Forelimb muscle (tissue), 1 donor: ENCODE measurements around the gene POLN. TPM values are rescaled to one million over a fixed set of nuclear protein-coding genes. Genes with fewer than 3 reads are reported as not detected.

Experiments
- DNase-seq: peaks from one replicate; pipeline ENCODE4 v3.0.0-alpha.2; 2013; ENCODE audit warnings: low read depth
- polyA plus RNA-seq: library from polyadenylated mRNA; unstranded; fragments of 120-200 nt; gene quantifications from one replicate; pipeline ENCODE4 v1.2.1, GENCODE V29; 2013; ENCODE audit not compliant: insufficient read length

POLN gene
- polyA plus RNA-seq, 1 donor, result 3.0 TPM

DNA sequence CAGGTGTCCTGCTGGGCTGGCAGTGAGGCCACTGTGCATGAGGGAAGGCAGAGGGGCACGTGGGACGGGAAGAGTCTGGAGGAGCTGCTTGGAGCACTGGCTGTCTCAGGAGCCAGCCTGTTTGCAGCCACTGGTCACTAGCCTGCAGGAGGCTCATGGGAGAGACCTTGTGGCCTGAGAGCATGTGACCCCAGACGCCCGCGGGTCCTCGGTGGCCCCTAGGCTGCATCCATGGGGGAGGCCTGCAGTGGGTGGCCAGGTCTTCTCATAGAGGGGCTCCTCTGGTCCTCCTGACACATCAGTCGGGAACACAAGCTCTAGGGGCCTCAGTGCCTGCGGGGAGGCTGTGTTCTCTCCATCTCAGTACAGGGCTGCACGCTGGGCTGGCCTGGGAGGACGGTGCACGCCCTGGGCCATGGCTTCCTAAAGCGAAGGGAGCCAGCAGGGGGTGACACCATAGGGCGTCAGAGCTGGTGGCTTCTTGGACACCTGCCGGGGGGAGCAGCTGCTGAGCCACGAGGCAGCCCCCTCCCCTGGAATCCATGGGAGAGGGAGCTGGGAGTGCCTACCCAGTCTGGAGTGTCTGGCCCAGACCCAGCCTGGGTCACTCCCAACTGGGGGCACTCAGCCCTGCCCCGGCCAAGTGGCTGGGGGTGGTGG, 170.5 kb downstream of the POLN start:
- DNase-seq, result no peak

DNA sequence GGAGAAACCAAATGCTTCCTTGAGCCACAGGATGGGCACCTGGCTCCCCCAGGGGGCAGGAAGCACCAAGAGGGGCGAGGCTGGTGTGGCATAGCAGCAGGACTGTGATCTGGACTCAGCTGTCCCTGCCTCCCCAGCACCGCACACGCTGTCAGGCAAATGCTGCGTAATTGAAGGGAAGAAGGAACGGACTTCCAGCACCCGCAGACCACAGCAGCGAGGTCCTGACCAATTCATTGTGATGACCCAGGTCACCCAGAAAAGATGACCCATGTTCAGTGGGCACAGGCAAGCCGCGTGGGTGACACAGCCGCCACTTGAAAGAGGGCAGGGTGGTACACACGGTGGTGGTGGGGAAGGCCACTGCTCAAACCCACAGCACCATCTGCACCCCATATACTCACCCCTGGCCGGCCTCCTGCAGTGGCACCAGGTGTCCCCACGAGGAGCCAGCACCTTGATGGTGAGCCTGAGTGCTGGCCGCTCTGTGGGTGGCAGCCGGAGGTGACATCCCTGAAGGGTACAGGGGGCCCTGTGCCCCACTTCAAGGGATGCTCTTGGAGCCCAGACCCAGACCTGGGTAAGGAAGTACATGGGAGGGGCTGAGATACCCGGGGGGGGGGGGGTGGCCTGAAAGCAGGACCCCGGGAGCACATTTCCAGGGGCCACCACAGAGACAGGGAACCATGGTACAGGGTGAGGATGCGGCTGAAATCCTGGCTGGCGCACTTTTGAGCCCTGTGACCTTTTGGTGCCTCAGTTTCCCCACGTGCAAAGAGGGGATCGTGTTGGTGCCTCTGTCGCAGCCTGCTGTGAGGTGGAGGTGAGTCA, 171.3 kb downstream of the POLN start:
- no peak for DNase-seq

DNA sequence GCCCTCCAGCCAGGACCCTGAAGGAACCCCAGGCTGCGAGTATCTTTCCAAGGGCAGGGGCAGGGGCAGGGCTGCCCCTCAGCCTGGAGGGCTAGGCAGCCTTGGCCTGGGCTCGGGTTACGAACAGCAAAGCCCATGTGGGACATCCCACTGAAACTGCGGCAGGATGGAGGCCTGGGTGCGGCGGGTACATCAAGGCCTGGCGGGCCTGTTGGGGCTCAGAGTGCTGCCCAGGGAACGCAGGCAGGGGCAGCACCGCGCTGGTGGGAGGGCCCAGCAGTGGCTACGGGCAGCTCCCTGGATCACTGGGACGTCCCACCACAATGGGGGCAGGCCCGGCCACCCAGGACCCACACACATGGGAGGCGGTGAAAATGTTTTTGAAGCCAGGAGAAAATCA, 171.9 kb downstream of the POLN start:
- DNase-seq, result no peak

- DNase-seq, result no peak
These were observed 172.6 kb downstream of the POLN start for GRCh38 chr4:2069161-2069971.

- DNase-seq, result no peak
These were observed 173.4 kb downstream of the POLN start for GRCh38 chr4:2068566-2068965.

DNA sequence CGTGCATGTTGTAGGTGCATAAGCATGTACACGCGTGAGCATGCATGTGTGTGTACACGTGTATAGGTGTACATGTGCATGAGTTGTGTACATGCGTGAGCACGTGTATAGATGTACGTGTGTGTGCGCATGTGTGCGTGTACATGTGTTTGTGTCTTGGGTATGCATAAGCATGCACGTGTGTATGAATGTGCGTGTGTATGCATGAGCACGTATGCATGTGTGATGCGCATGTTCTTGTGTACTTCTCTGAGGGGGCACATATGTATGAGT, 173.8 kb downstream of the POLN start:
- DNase-seq, result no peak

DNA sequence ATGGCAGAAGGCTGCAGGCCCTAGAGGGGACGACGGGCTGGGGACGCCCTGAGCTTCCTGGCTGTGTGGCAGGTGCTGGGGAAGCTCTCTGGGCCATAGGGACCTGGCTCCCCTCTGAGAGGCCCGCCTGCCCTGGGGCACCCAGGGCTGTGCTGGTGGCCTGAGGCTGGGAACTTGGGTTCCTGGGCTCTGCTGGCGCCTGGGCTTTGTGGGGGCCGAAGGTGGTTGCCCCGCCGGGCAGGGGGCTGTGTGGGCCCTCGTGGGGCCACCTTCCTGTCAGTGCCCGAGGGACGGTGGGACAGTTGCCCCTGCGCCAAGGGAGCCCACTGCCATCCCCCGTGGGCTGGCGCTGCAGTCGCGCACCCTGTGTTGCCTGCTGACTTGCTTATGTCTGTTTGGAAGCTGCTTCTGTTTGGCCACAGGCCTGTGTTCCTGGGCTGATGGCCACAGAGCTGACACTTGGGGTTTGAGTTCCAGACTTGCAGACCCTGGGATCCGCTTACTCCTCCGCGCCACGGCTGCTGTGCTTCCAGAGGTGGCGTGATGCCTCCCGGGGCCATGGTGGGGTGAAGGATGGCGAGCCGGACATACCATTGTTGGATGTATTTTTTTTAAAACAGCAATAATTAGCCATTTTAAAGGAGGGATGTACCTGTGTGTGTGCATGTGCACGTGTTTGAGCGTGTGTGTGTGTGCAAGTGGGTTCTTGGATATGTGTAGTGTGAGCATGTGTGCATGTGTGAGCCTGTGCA, 174.3 kb downstream of the POLN start:
- DNase-seq, result no peak

DNA sequence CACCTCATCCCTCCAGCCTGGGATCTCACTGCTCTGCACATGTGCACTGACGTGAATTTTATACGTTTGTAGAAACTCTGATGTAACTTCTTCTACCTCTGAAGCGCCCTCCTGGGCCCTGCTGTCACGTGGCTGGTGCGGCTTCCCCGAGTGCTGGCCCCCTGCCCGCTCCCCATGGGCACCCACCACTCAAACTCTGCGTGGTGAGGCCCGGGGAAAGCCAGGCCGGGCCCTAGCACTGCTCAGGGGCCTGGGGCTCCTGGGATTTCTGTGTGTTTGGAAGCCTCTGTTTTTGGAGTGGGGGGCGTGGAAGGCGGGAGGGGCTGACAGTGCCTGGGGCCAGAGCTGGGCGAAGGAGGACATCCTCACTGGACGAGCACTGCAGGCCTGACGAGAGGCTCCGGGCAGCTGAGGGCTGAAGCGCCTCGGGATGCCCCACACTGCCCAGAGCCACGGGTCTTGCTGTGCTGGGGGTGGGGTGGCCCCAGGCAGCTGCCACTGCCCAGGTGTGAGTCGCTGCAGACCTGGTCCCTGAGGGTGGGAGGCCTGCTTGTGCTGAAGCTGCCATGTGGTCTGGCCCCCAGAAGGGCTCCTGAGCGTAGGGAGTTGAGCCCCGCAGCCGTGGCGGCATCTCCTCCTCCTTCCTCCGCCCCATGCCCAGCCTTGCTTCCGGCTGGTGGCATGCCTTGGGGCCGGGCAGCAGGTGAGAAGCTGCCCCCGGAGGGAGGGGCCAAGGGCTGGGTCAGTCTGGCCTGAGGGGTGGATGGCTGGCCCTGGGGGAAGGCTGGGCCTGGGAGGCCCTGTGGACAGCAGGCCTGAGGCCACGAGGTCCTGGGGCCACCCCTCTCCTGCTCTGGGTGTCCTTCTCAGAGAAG, 175.1 kb downstream of the POLN start:
- no peak for DNase-seq

GRCh38 chr4:2066011-2066551, 175.8 kb downstream of the POLN start:
- no peak for DNase-seq

DNA sequence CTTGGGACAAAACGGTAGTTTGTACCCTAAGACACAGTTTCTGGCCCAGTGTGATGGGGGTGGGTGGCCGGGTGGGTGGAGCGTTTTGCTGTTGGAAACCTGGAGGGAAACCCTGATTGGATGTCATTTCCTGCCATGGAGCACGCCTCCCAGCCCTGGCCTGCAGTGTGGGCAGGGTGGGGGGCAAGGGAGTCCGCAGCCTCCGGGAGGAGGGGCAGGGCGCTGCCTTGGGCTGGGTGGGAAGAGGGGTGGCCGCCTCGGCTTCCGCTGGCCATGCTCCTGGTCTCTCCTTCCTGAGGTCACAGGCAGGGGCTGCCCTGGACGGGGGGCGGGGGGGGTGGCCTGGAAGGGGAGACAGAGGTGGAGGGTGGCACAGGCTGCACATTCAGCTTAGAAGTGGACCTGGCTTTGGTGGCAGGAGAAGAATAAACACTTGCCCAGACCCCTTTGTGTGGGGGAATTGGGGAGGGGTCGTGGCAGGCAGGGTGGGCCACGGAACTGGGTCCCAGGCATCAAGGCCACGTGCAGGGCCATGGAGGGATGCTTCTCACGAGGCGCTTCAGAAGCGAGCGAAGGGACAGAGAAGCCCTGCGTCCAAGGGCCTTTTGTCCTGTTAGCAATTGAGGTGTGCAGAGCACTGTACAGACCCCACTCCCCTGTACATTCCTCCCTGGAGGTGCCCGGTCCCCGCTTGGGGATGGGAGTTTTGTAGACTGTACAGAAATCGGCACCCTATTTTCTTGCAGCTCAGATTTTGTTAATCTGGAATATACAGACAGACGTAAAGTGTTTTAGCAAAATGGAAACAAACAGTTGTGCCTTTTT, 176.6 kb downstream of the POLN start:
- no peak for DNase-seq

GRCh38 chr4:2064276-2064991, 177.5 kb downstream of the POLN start:
- DNase-seq, result no peak

- DNase-seq, result no peak
These were observed 178.2 kb downstream of the POLN start for GRCh38 chr4:2063557-2064275.

DNA sequence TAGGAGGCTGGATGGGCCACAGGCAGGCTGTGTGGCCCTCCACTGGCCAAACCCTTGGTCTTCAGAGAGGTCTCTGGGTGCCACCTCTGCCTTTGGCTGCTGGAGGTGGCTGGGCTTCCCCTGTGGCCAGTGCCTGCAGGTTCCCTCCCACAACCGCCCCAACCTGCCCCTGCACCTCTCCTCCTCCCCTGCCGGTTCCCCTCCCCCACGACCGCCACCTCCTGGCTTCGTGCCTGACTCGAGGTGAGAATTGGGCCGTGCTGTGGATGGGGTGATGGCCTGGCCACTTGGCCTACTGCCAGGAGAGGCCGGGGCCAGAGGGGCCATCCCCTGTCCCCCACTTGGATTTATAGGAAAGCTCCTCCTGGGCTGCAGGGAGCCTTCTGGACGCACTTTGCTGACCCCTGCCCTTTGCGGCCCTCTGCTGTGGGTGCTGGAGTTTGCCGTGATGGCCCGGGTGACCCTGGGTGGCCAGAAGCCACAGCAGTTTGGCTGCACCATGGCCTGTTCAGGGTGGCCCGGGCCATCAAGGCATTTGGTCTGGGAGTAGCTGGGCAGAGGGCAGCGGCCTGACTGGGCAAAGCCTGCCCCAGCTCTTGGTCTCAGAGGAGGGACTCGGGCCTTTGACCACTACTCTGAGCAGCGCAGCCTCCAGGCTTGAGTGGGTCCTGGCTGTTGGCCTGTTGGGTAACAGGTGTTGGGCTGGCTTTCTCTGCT, 179.0 kb downstream of the POLN start:
- DNase-seq, result no peak

DNA sequence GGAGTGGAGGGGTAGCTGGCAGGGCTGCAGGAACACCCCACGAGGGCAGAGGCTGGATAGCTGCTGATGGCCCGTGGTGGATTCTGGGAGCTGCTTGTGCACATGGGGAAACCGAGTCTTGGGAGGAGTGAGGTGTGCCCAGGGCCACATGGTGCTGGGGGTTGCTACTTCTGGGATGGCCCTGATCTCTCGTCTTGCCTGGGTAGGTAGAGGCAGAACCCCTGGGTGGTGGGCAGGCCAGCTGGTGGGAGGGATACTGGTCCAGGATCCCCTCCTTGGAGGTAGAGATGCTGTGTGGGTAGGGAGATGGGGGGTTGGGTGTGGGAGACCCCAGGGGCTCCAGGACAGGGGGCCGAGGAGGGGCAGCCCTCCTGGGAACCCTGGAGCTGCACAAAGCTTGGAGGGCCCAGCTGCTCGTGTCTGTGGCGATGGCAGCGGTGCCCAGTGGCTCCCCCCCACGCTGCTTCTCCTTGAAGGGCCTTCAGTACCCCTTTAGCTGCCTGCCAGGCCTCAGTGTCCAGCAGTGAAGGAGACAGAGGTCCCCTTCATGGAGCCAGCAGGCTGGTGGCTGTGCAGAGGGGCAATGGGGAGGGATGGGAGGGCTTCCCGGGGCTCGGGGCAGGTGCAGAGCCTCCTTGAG, 179.6 kb downstream of the POLN start:
- DNase-seq, result no peak

DNA sequence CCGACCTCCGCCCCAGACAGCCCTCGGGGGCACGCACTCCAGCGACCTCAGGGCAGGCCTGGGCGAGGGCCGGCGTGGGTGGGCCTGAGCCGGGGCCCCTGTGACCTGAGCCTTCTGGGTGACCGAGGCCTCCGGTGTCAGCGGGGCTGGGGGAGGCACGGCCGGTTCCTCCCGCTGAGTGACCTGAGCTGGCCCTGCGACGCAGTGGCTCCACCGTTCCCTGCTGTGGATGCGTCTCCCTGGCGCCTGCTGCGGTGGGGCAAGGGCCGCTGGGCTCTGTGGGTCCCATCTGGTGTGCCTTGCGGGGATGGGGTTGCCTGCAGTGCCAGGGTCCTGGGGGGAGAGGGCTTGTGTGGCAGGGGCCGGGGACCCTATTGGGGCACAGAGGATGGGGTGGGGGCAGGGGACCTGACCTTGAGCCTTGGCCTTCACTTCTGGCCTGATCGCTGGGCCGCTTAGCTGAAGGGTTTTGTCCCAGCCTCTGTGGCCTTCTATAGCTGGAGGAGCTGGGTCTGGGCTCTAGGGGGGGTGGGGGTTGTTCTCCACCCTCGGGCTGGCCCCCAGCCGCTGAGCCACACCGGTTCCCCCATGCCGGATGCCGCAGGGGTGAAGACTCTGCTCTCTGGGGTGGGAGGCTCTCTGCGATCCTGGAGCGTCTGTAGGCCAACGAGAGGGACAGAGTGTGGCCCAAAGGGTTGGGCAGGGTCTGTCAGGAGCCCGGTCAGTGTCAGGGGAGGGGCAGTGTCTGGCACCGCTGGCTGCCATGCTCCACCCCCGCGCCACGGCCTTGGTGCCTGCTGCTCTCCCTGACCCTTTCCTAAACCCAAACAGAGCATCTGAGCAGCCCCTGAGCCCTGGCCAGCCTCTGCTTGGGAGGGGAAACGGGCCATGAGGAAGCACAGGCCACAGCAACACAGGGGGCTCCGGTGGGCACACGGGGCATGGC, 180.5 kb downstream of the POLN start:
- DNase-seq, result no peak

GRCh38 chr4:2060611-2061185, 181.2 kb downstream of the POLN start:
- DNase-seq, result no peak
